ENCODE data around the gene FANK1. TPM values are rescaled to one million over a fixed set of nuclear protein-coding genes. Genes with fewer than 3 reads are reported as not detected.

FANK1 gene
- polyA plus RNA-seq, 1 of the 3 experiments (the other 2 are of a cell fraction) = 12.3 TPM

DNA sequence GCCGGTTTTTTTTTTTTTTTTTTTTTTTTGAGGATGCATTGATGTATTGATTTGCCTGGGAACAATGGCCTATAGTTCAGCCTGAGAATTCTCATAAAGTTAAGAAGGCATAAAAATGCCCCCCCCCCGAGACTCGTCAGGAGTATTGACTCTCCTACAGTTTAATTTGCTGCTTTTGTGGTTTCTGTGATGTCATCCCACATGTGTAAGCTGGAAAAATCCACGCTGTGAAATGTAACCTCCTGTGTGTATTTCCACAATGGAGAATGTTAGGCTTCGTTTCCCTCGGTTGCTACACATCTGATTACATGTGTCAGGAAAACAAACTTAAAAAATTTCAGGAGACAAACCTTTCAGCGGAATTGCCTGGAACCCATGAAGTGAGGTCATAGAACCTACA, 117.9 kb downstream of the FANK1 start:
- CTCF ChIA-PET = interaction anchor here (1.0 kb wide), 1 partner anchor 12 kb away, joined by 6 read pairs; no protein-coding TSS in a partner anchor
- 82% methylated on average over 7 of the region's 7 CpGs for WGBS (ENCODE audit: low lambda C conversion rate)
- H3K27ac ChIP-seq (ENCODE audit: low read depth in 2 of 2, low read length in 1 of 2) = no peak overlapping the region

More for the DNA sequence above, 117.9 kb downstream of the FANK1 start:
- H3K4me2 ChIP-seq = no peak overlapping the region
- H3K9ac ChIP-seq = no peak overlapping the region
- DNase-seq = no peak
- no peak overlapping the region for H2AFZ ChIP-seq (ENCODE audit: low read depth)
- H3K4me1 ChIP-seq (ENCODE audit: control insufficient read depth in 1 of 2, insufficient read depth in 2 of 2, low read depth in 1 of 2, low read length in 1 of 2) = peaks cover 4 to 5% of the 10 kb centered on the region in 2 experiments; a peak in 3 of 4 replicates
- no peaks in the 10 kb centered on the region for H3K27me3 ChIP-seq (ENCODE audit: insufficient read depth)
- peaks cover 5 to 9% of the 10 kb centered on the region in 2 experiments for H3K36me3 ChIP-seq (replicated peaks in 1 of 2; ENCODE audit: control insufficient read depth in 1 of 2, insufficient read depth in 2 of 2, low read length in 1 of 2)
- POLR2A ChIA-PET = no interaction called here
- no peaks in the 10 kb centered on the region for H4K20me1 ChIP-seq (ENCODE audit: insufficient read depth)
- no peaks in the 10 kb centered on the region for H3F3A ChIP-seq (replicated peaks; ENCODE audit: insufficient read depth)
- H3K9me2 ChIP-seq = no peaks in the 10 kb centered on the region
- H3K9me3 ChIP-seq = peaks cover 5% of the 10 kb centered on the region
- no peak for TF ChIP-seq NRF1 (IDR thresholded peaks at IDR 0.05; ENCODE audit: low read depth, low read length)
- no peak for TF ChIP-seq RXRA (IDR thresholded peaks at IDR 0.05; ENCODE audit: borderline replicate concordance, low read depth)
- no peak for TF ChIP-seq REST (IDR thresholded peaks at IDR 0.05; ENCODE audit: low read depth, low read length)
- TF ChIP-seq TAF1 (IDR thresholded peaks at IDR 0.05; ENCODE audit: borderline replicate concordance, low read depth, low read length) = no peak
- no peak for TF ChIP-seq MEF2A (IDR thresholded peaks at IDR 0.05; ENCODE audit: borderline replicate concordance, low read depth)
- no peak for TF ChIP-seq PBX3 (IDR thresholded peaks at IDR 0.05)
- TF ChIP-seq, protein P1, sequence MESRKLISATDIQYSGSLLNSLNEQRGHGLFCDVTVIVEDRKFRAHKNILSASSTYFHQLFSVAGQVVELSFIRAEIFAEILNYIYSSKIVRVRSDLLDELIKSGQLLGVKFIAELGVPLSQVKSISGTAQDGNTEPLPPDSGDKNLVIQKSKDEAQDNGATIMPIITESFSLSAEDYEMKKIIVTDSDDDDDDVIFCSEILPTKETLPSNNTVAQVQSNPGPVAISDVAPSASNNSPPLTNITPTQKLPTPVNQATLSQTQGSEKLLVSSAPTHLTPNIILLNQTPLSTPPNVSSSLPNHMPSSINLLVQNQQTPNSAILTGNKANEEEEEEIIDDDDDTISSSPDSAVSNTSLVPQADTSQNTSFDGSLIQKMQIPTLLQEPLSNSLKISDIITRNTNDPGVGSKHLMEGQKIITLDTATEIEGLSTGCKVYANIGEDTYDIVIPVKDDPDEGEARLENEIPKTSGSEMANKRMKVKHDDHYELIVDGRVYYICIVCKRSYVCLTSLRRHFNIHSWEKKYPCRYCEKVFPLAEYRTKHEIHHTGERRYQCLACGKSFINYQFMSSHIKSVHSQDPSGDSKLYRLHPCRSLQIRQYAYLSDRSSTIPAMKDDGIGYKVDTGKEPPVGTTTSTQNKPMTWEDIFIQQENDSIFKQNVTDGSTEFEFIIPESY (IDR thresholded peaks at IDR 0.05; ENCODE audit: borderline replicate concordance, low read depth) = no peak
- no peak for TF ChIP-seq FOSL2 (IDR thresholded peaks at IDR 0.05; ENCODE audit: borderline replicate concordance, low read depth)
- TF ChIP-seq CHD2 (IDR thresholded peaks at IDR 0.05; ENCODE audit: low read length, partially characterized antibody) = no peak
- TF ChIP-seq MAX (IDR thresholded peaks at IDR 0.05; ENCODE audit: low read depth) = no peak
- no peak for TF ChIP-seq TCF12 (IDR thresholded peaks at IDR 0.05)
- TF ChIP-seq USF1 (IDR thresholded peaks at IDR 0.05; ENCODE audit: borderline replicate concordance, low read depth) = no peak
- no peak for TF ChIP-seq TEAD4 (IDR thresholded peaks at IDR 0.05; ENCODE audit: borderline replicate concordance, insufficient read depth)
- no peak for TF ChIP-seq USF2 (IDR thresholded peaks at IDR 0.05; ENCODE audit: borderline replicate concordance, low read depth, low read length)
- no peak for TF ChIP-seq MXI1 (IDR thresholded peaks at IDR 0.05; ENCODE audit: low read depth, low read length)
- no peak for TF ChIP-seq IRF3 (IDR thresholded peaks at IDR 0.05; ENCODE audit: low read depth, low read length)
- no peak for TF ChIP-seq RAD21 (IDR thresholded peaks at IDR 0.05; ENCODE audit: low read length)
- no peak for TF ChIP-seq EP300 (IDR thresholded peaks at IDR 0.05; ENCODE audit: borderline replicate concordance in 1 of 2, low read depth in 1 of 2, low read length in 1 of 2)
- TF ChIP-seq YY1 (IDR thresholded peaks at IDR 0.05; ENCODE audit: low read depth) = no peak
- no peak for TF ChIP-seq GATA2 (CRISPR knock-in tag; IDR thresholded peaks at IDR 0.05)
- no peaks in the 10 kb centered on the region for H3K79me2 ChIP-seq (ENCODE audit: insufficient read depth)
- no peak overlapping the region for H3K4me3 ChIP-seq (ENCODE audit: low read depth in 2 of 2, low read length in 1 of 2)

All from SK-N-SH (cell line).